OCI-LY7 (cell line): ENCODE measurements around the gene IKBKE. TPM values are rescaled to one million over a fixed set of nuclear protein-coding genes. Genes with fewer than 3 reads are reported as not detected.

Experiments used
- BruUV-seq: library from RNA; stranded (reverse); fragments of 400-500 nt; replicated peaks from 2 replicates; lab custom pipeline; 2021; lab: Mats Ljungman, UMichigan
- CTCF ChIA-PET: fragments of 300-600 bp; sonication (Branson Sonifier 250); formaldehyde crosslinking; loops from one replicate; lab custom pipeline; 2022; ENCODE audit warnings: antibody characterized with exemption; ENCODE audit not compliant: unreplicated experiment; lab: Charles Lee
- POLR2A ChIA-PET: fragments of 300-600 bp; sonication (Branson Sonifier 250); formaldehyde crosslinking; loops from one replicate; lab custom pipeline; 2022; ENCODE audit warnings: antibody characterized with exemption; lab: Charles Lee
- DNase-seq: peaks from one replicate; pipeline ENCODE4 v3.0.0-alpha.2; 2015; ENCODE audit warnings: low spot score
- H2AFZ ChIP-seq: fragments of 200-600 bp; sonication (generic), shearing (Covaris generic); 2 replicates; pipeline ENCODE4 v1.6.1; 2014; ENCODE audit warnings: mild to moderate bottlenecking, antibody characterized with exemption, low read length, moderate library complexity
- H3K27ac ChIP-seq: fragments of 200-600 bp; sonication (generic); 2 replicates; pipeline ENCODE4 v1.5.1; 2014; ENCODE audit warnings: mixed run types, low read depth, mild to moderate bottlenecking, moderate library complexity, low read length, inconsistent platforms; ENCODE audit not compliant: poor library complexity, severe bottlenecking
- H3K36me3 ChIP-seq: fragments of 200-600 bp; sonication (generic); 2 replicates; pipeline ENCODE4 v1.6.1; 2014; ENCODE audit warnings: mild to moderate bottlenecking, antibody characterized with exemption, low read length, moderate library complexity, mixed read lengths; ENCODE audit not compliant: insufficient read depth
- H3K4me1 ChIP-seq: fragments of 200-600 bp; sonication (generic); 2 replicates; pipeline ENCODE4 v1.5.1; 2014; ENCODE audit warnings: mild to moderate bottlenecking, low read length; ENCODE audit not compliant: insufficient read depth, poor library complexity, severe bottlenecking
- H3K4me2 ChIP-seq: fragments of 200-600 bp; sonication (generic); 2 replicates; pipeline ENCODE4 v1.6.1; 2014; ENCODE audit warnings: mild to moderate bottlenecking, low read length
- H3K4me3 ChIP-seq: fragments of 200-600 bp; sonication (generic); 2 replicates; pipeline ENCODE4 v1.5.1; 2014; ENCODE audit warnings: mild to moderate bottlenecking, low read depth, low read length; ENCODE audit not compliant: poor library complexity, severe bottlenecking
- H3K79me2 ChIP-seq: fragments of 200-600 bp; sonication (generic); 2 replicates; pipeline ENCODE4 v1.6.1; 2016; ENCODE audit warnings: low read depth, mild to moderate bottlenecking, low read length, moderate library complexity, mixed read lengths; ENCODE audit not compliant: insufficient read depth
- H3K9me2 ChIP-seq: fragments of 200-600 bp; sonication (generic); 2 replicates; pipeline ENCODE4 v1.6.1; 2016; ENCODE audit warnings: mild to moderate bottlenecking, low read length, mixed read lengths; ENCODE audit not compliant: insufficient read depth
- H3K9me3 ChIP-seq: fragments of 200-600 bp; sonication (generic); 2 replicates; pipeline ENCODE4 v1.6.1; 2014; ENCODE audit warnings: mild to moderate bottlenecking, mixed run types, low read length, mixed read lengths
- H4K20me1 ChIP-seq: fragments of 200-600 bp; sonication (generic); 2 replicates; pipeline ENCODE4 v1.6.1; 2014; ENCODE audit warnings: mild to moderate bottlenecking, antibody characterized with exemption, low read length, moderate library complexity, mixed read lengths; ENCODE audit not compliant: insufficient read depth
- CTCF ChIP-seq: fragments of 200-600 bp; sonication (generic); conservative IDR thresholded peaks from 2 replicates; pipeline ENCODE4 v1.5.1; 2014; ENCODE audit warnings: mild to moderate bottlenecking, antibody characterized with exemption, low read length, moderate library complexity, mixed read lengths
- EZH2phosphoT487 ChIP-seq: fragments of 200-600 bp; sonication (generic); IDR thresholded peaks from 2 replicates; pipeline ENCODE4 v1.6.1; 2018; ENCODE audit warnings: low read depth, borderline replicate concordance, mild to moderate bottlenecking, mixed run types, antibody characterized with exemption, low read length, moderate library complexity, mixed read lengths
- intact Hi-C: fragments of 100-400 bp; cut with micrococcal nuclease; formaldehyde crosslinking; loops from one replicate; pipeline ENCODE4 v1.10.0; 2022; ENCODE audit not compliant: unreplicated experiment
- total RNA-seq, 2 experiments: library from RNA; depleted of rRNA in 1 of 2; stranded (reverse); fragments of >200 nt in 1 of 2; shearing (Covaris generic) in 1 of 2; gene quantifications; 2 replicates each; pipeline ENCODE4 v1.2.3, GENCODE V29; 2014 to 2022

IKBKE gene
- total RNA-seq, 2 experiments from 2014 or later = 23.9 to 38.5 TPM

- intact Hi-C loops = no loop called here
- H3K79me2 ChIP-seq = no peaks in the 10 kb centered on the region
These were observed 43.2 kb downstream of the IKBKE start for GRCh38 chr1:206513312-206514111.

GRCh38 chr1:206514813-206515387 lies 44.6 kb downstream of the IKBKE start:
- no peak overlapping the region for H3K27ac ChIP-seq
- TF ChIP-seq EZH2phosphoT487 = no peak
- TF ChIP-seq CTCF = no peak
- no peaks in the 10 kb centered on the region for H3K9me2 ChIP-seq
- POLR2A ChIA-PET = no interaction called here
- intact Hi-C loops = no loop called here
- H3K9me3 ChIP-seq = no peaks in the 10 kb centered on the region
- CTCF ChIA-PET = no interaction called here
- BruUV-seq = no TSS peak
- H3K4me1 ChIP-seq = no peaks in the 10 kb centered on the region
- H3K36me3 ChIP-seq = no peaks in the 10 kb centered on the region
- no peak overlapping the region for H3K4me2 ChIP-seq
- no peak overlapping the region for H2AFZ ChIP-seq
- no peaks in the 10 kb centered on the region for H4K20me1 ChIP-seq
- no peak overlapping the region for H3K4me3 ChIP-seq
- no peak for DNase-seq
- H3K79me2 ChIP-seq = no peaks in the 10 kb centered on the region

More at GRCh38 chr1:206513312-206514111, 43.2 kb downstream of the IKBKE start:
- no peaks in the 10 kb centered on the region for H4K20me1 ChIP-seq
- H3K4me1 ChIP-seq = no peaks in the 10 kb centered on the region
- H3K4me2 ChIP-seq = no peak overlapping the region
- H2AFZ ChIP-seq = no peak overlapping the region
- H3K27ac ChIP-seq = no peak overlapping the region
- TF ChIP-seq CTCF = no peak
- no peaks in the 10 kb centered on the region for H3K9me3 ChIP-seq
- ChIA-PET POLR2A (interaction anchor here (0.7 kb wide), 1 partner anchor 1699 kb away, joined by 3 read pairs; no protein-coding TSS in a partner anchor), CTCF (no interaction called here)
- BruUV-seq = no TSS peak
- H3K36me3 ChIP-seq = no peaks in the 10 kb centered on the region
- no peak overlapping the region for H3K4me3 ChIP-seq
- no peak for DNase-seq
- no peaks in the 10 kb centered on the region for H3K9me2 ChIP-seq

DNA sequence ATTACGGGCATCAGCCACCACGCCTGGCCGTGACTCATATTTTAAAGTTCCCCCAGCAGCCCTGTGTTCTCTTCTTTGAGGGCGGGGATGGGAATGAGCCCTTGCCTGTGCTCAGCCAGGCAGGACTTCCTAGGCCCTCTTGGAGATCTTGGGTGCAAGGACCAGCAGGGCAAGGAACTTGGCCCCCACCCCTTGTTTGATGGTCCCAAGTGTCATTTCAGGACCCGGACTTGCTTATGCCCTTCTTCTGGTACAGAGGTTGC lies 46.4 kb downstream of the IKBKE start:
- no peaks in the 10 kb centered on the region for H4K20me1 ChIP-seq
- H2AFZ ChIP-seq = no peak overlapping the region
- H3K4me3 ChIP-seq = no peak overlapping the region
- no peak for TF ChIP-seq CTCF
- TF ChIP-seq EZH2phosphoT487 = no peak
- intact Hi-C loops = no loop called here
- CTCF ChIA-PET = no interaction called here
- no peaks in the 10 kb centered on the region for H3K79me2 ChIP-seq
- POLR2A ChIA-PET = no interaction called here
- no peaks in the 10 kb centered on the region for H3K9me2 ChIP-seq
- BruUV-seq = no TSS peak
- H3K4me1 ChIP-seq = no peaks in the 10 kb centered on the region
- no peak overlapping the region for H3K4me2 ChIP-seq
- H3K27ac ChIP-seq = no peak overlapping the region
- no peaks in the 10 kb centered on the region for H3K36me3 ChIP-seq
- DNase-seq = no peak
- no peaks in the 10 kb centered on the region for H3K9me3 ChIP-seq
